Duodenal mucosa (tissue), 2 donors: ENCODE measurements around the gene SUPT20H.

Experiments
- H3K27ac ChIP-seq: one replicate; pipeline ENCODE4 v1.7.0; 2013; ENCODE audit warnings: low read depth, low read length
- H3K27me3 ChIP-seq, 2 donors: one replicate each; pipeline ENCODE4 v1.7.0; 2013; ENCODE audit warnings: low read length in 2 of 2, control low read depth in 1 of 2; ENCODE audit not compliant: insufficient read depth in 2 of 2, control insufficient read depth in 1 of 2
- H3K36me3 ChIP-seq, 2 donors: one replicate each; pipeline ENCODE4 v1.7.0; 2013; ENCODE audit warnings: low read length in 2 of 2, control low read depth in 1 of 2; ENCODE audit not compliant: insufficient read depth in 2 of 2, control insufficient read depth in 1 of 2
- H3K4me1 ChIP-seq, 2 donors: one replicate each; pipeline ENCODE4 v1.7.0; 2013; ENCODE audit warnings: low read length in 2 of 2, control low read depth in 1 of 2; ENCODE audit not compliant: insufficient read depth in 2 of 2, control insufficient read depth in 1 of 2
- H3K4me3 ChIP-seq, 2 donors: one replicate each; pipeline ENCODE4 v1.7.0; 2013; ENCODE audit warnings: low read length in 2 of 2, low read depth in 1 of 2
- H3K9ac ChIP-seq, 2 donors: one replicate each; pipeline ENCODE4 v1.7.0; 2013; ENCODE audit warnings: low read length in 2 of 2, low read depth in 1 of 2
- H3K9me3 ChIP-seq, 2 donors: one replicate each; pipeline ENCODE4 v1.7.0; 2013; ENCODE audit warnings: low read length in 2 of 2, control low read depth in 1 of 2; ENCODE audit not compliant: control insufficient read depth in 1 of 2

SUPT20H gene

DNA sequence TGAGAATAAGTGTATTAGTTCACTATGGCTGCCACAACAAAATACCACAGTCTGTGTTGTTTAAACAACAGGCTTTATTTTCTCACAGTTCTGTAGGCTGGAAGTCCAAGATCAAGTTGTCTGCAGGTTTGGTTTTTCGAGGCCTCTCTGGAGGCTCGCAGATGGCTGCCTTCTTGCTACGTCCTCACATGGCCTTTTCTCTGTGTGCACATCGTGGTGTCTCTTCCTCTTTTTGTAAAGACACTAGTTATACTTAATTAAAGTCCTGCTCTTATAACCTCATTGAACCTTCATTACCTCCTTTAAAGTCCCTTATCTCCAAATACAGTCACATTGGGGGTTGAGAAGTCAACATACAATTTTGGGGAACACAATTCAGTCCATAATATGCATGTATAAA, 35.4 kb upstream of the SUPT20H start:
- Histone ChIP-seq H3K36me3 (no peaks in the 10 kb centered on the region), H3K9ac (no peak overlapping the region), H3K9me3 (no peaks in the 10 kb centered on the region), H3K27ac (no peak overlapping the region), H3K4me1 (no peaks in the 10 kb centered on the region), H3K27me3 (no peaks in the 10 kb centered on the region), H3K4me3 (no peak overlapping the region)

DNA sequence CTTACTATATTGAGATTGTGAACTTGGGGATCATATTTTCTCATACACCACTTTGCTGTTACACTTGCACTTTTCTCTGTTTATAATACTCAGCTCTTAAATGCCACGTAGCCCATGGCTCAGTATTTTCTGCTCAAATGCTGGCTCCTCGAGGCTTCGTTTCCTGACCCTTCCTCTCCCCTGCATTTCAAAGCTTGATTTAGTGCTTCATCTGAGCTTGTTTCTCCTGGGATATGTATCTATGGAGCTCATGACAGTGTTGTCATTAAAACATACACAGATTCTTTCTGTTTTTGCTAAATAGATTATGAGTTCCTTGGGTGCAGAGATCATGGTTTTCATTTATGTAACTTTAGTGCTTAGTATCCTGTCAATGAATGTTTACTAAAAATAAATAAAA, 34.6 kb upstream of the SUPT20H start:
- Histone ChIP-seq H3K9ac (no peak overlapping the region), H3K27me3 (no peaks in the 10 kb centered on the region), H3K27ac (no peak overlapping the region), H3K4me1 (no peaks in the 10 kb centered on the region), H3K9me3 (no peaks in the 10 kb centered on the region), H3K36me3 (no peaks in the 10 kb centered on the region), H3K4me3 (no peak overlapping the region)

DNA sequence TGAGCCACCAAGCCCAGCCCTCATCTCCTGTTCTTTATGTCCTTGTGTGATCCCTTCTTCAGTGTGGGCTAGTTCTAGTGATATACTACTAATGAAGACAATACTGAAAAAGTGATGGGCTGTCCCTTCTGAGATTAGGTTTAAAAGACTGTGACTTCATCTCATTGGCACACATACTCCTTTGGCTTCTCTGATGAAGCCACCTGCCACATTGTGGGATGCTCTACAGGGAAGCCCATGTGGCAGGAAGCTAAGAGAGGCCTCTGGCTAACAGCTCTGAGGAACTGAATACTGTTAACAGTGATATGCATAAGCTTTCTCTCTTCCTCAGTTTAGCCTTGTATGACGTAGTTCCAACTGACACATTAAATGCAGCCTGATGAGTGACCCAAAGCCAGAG, 32.3 kb upstream of the SUPT20H start:
- H3K36me3 ChIP-seq: no peaks in the 10 kb centered on the region
- H3K27me3 ChIP-seq: no peaks in the 10 kb centered on the region
- H3K9me3 ChIP-seq: no peaks in the 10 kb centered on the region
- H3K4me3 ChIP-seq: no peak overlapping the region
- no peaks in the 10 kb centered on the region for H3K4me1 ChIP-seq
- no peak overlapping the region for H3K9ac ChIP-seq
- no peak overlapping the region for H3K27ac ChIP-seq

DNA sequence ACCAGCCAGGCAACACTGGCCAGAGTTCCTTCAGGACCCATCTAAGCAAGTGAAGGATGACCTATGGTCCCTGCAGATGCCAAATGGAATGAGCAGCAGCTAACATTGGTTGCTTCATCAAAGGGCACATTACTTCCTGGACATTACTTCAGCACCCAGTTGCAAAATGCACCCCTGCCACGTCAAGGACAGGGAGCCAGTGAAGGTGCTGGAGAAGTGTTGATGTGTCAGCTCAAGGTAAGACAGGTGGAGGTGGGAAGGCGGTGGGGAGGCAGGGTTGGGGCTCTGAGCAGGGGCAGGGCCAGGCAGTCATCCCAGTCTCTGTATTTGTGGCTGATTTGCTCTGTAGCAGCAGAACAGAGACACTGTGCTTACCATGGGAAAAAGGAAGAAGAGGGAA, 31.4 kb upstream of the SUPT20H start:
- Histone ChIP-seq H3K27ac (no peak overlapping the region), H3K9me3 (no peaks in the 10 kb centered on the region), H3K9ac (no peak overlapping the region), H3K4me3 (no peak overlapping the region), H3K36me3 (no peaks in the 10 kb centered on the region), H3K27me3 (no peaks in the 10 kb centered on the region), H3K4me1 (no peaks in the 10 kb centered on the region)

DNA sequence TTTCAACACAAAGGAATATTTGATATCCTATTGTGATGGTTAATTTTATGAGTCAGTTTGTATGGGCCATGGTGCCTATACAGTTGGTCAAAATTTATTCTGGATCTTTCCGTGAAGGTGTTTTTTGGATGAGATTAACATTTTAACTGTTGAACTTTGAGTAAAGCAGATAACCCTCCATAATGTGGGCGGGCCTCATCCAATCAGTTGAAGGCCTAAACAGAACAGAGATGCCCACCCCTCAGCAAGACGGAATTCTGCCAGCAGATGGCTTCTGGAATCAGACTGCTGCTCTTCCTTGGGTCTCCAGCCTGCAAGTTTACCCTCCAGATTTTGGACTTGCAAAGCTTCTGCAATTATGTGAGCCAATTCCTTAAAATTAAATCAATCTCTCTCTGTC, 30.0 kb upstream of the SUPT20H start:
- Histone ChIP-seq H3K4me1 (no peaks in the 10 kb centered on the region), H3K4me3 (no peak overlapping the region), H3K27ac (no peak overlapping the region), H3K9me3 (no peaks in the 10 kb centered on the region), H3K27me3 (no peaks in the 10 kb centered on the region), H3K9ac (no peak overlapping the region), H3K36me3 (no peaks in the 10 kb centered on the region)

DNA sequence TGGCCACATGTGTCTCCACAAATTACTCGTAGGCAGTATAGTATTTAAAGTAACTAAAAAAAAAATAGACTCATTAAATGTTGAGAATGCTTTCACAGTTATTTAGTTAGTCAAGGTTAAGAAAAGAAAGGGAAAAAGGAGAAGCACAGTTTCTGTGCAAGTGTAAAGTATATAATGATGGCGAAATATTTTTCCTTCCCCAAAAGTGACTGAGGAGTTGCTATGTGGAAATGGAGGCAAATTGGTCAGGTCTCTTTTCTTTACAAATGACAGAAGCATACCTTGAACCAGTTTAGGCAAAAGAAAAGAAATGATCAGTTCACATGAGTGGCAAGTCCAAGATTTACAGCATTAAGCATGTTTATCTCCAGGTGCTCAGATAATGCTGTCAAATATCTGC, 28.0 kb upstream of the SUPT20H start:
- Histone ChIP-seq H3K36me3 (no peaks in the 10 kb centered on the region), H3K4me3 (no peak overlapping the region), H3K4me1 (no peaks in the 10 kb centered on the region), H3K9me3 (no peaks in the 10 kb centered on the region), H3K27me3 (no peaks in the 10 kb centered on the region), H3K9ac (no peak overlapping the region), H3K27ac (no peak overlapping the region)

DNA sequence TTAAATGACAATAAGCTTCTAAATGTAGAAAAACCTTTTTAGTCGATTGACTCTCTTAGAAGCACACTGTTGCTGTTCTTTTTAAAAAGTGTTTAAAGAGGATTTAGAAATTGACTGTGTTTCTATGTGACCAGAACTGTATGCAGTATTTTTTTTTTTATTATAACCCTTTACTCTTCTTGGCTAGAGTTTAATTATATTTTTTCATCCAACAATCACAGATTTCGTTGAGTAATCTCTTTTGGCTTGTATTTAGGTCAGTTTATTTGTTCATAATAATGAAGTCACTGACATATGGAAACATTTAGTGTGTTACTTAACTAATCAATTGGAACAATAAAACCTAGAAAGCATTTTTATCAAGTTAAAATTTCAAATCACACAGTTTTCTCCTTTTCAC, 26.1 kb upstream of the SUPT20H start:
- Histone ChIP-seq H3K27me3 (no peaks in the 10 kb centered on the region), H3K9me3 (no peaks in the 10 kb centered on the region), H3K27ac (no peak overlapping the region), H3K9ac (no peak overlapping the region), H3K4me3 (no peak overlapping the region), H3K4me1 (no peaks in the 10 kb centered on the region), H3K36me3 (no peaks in the 10 kb centered on the region)

DNA sequence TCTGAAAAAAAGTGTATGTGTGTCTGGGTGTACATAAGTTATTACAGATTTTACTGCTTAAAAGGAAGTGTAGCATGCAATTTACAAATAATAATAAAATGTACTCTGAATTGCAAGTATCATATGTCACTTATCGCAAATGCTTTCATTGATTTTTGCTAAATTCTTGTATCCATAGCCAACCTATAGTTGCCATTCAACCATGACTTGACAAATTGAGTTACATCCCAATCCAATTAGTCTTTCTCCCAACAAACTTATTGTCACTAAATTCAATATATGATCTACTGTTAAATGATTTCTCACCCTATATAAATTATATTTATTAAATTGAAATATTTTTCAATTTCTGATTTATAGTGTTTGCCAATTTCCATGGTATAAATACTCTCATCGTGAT, 17.3 kb upstream of the SUPT20H start:
- Histone ChIP-seq H3K4me3 (no peak overlapping the region), H3K27ac (no peak overlapping the region), H3K27me3 (no peaks in the 10 kb centered on the region), H3K4me1 (no peaks in the 10 kb centered on the region), H3K9me3 (no peaks in the 10 kb centered on the region), H3K9ac (no peak overlapping the region), H3K36me3 (no peaks in the 10 kb centered on the region)

DNA sequence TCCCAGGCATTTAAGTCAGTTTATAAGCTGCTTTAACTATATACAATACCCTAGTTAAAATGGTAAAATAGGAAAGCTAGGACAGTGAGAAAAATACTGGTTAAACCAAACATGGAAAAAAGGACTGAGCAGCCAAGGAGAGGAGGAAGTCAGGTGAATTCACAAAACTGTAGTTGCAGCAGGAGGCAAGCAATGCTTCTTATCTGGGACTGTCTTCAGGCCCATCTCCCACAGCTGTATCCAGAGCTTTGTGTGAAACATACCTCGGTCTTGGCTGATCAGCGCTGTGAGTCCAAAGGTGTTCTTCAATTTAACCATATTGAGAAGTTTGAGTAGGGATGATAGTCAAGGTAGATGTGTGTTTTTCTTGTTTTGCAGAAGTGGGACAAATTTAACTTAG, 15.7 kb upstream of the SUPT20H start:
- H3K9ac ChIP-seq: no peak overlapping the region
- H3K36me3 ChIP-seq: no peaks in the 10 kb centered on the region
- no peak overlapping the region for H3K4me3 ChIP-seq
- no peaks in the 10 kb centered on the region for H3K9me3 ChIP-seq
- H3K27me3 ChIP-seq: no peaks in the 10 kb centered on the region
- H3K27ac ChIP-seq: no peak overlapping the region
- H3K4me1 ChIP-seq: no peaks in the 10 kb centered on the region

DNA sequence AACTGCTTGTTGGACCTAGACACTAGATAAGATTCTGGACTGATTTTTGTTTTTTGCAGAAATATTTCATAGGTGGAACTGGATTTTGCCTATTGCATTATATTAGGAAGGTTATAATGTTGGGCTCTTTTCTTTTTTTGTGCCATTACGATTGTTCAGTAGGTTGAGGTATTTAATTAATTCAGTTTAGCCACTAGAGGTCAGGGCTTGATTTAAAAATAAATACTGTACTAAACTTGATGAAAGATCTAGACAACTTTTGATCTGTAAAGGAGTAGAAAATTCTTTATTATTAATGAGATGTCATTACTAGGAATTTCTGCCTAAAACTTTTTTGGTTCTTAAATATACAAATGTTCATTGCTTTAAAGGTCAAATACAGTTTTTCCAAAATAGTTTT, 15.2 kb upstream of the SUPT20H start:
- H3K9me3 ChIP-seq: no peaks in the 10 kb centered on the region
- no peak overlapping the region for H3K4me3 ChIP-seq
- H3K27me3 ChIP-seq: no peaks in the 10 kb centered on the region
- no peak overlapping the region for H3K9ac ChIP-seq
- no peaks in the 10 kb centered on the region for H3K36me3 ChIP-seq
- H3K27ac ChIP-seq: no peak overlapping the region
- H3K4me1 ChIP-seq: no peaks in the 10 kb centered on the region

DNA sequence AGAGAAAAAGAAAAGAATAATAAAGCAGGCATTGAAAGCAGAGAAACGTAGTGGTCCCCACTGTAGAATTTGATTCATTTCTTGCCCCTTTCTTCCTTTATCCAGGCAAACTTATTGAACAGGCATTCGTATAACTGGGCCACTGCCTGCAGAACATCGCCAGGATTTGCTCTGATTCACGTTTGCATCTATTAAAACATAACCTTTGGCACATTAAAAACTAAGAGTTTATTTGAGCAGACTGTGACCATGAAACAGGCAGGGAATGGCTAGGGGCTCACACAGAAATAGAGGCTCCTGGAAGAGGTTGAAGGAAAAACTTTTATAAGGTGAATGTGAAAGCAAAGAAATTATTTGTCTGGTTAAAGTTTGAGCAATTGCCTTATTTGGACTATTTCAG, 12.5 kb upstream of the SUPT20H start:
- H3K9me3 ChIP-seq: no peaks in the 10 kb centered on the region
- H3K4me3 ChIP-seq: no peak overlapping the region
- no peak overlapping the region for H3K9ac ChIP-seq
- H3K36me3 ChIP-seq: no peaks in the 10 kb centered on the region
- H3K27me3 ChIP-seq: no peaks in the 10 kb centered on the region
- no peak overlapping the region for H3K27ac ChIP-seq
- no peaks in the 10 kb centered on the region for H3K4me1 ChIP-seq
